Measurements from ENCODE around the gene SLC22A23. TPM values are rescaled to one million over a fixed set of nuclear protein-coding genes. Genes with fewer than 3 reads are reported as not detected.
A peak's percentile ranks its signal among the peaks of the same experiment; 100 is the strongest.

The SLC22A23 gene
- total RNA-seq, 1 donor from 2014 or later: 42.4 TPM

DNA sequence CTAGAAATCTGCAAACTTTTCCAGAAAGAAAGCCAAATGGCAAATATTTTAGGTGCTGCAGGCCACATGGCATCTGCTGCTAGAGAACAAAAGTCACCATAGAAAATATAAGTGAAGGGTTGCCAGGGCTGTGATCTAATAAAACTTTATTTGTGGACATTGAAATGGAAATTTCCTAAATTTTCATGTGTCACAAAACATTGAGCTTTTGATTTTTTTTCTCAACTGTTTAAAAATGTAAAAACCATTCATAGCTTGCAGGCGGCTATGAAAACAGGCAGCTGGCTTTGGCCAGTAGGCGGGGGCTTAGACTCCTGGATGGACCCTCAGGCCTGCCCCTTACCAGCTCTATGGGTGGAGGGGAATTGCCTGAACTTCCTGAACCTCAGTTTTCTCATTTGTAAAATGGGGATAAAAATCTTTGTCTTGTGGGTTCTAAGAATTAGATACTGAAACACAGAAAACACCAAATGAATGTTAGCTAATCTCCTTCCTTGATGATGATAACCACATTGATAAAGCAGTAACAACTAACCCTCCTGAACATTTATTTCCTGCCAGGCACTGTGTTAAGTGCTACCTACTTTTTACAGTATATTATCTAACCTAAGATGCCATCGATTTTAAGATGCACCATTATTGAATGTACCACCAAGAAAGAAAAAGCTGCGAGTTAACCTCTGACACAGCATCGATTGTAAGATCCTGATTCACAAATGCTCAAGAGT is 85.5 kb downstream of the SLC22A23 start:
- no peak for DNase-seq (ENCODE audit: low spot score)

DNA sequence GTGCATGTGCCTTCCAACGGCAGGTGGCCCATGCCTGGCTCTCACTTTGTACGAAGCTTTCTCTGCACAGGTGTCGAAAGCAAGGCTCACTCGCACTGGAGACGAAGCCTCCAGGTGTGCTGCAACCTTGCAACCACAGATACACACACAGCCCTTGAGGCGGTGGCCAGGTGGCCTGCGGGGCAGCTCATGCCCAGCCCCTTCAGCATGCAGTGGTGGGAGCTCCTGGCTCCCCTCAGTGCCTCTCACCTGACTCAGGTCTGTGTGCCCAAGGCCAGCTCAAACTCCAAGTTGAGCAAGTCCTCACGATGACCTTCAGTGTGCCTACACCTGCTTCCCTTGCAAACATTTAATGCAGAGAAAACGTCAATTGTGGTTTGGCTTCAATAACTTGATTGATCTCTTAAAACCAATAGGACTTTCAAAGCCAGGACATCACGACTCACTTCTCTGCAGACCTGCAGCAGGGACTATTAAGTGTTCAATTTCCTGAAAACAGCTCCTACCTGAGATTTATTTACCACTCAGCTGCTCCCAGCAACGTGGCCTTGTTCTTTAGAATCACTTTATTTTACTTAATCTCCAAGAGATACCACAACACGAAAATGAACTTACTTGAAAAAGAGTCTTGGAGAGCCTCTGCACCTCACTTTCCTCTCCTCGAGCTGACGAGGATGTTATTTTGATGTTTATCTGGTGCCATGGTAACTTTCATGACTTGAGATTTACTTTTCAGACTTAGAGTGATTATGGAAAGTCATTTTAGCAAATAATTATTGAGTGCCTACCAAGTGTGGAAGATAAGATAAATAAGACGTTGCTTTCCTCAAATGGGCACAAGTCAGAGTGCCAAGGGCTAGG is 86.3 kb downstream of the SLC22A23 start:
- no peak for DNase-seq (ENCODE audit: low spot score)

DNA sequence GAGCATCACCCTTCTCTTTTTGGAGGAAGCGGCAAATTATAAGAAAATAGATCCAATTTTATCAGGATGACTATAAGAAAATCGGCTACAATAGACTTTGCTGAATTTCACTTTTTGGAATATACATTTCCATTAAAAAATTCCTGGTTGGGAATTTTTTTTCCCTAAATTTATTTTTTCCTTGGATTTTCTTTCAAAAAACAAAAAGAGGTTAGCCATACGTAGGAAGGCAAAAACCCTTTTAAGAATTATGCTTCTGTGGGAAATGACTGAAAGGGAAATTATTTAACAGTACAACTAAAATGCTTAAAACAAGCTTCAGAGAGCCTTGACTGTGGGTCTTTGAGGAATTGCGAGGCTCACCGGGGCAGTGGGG is 86.9 kb downstream of the SLC22A23 start:
- DNase-seq (ENCODE audit: low spot score): no peak

DNA sequence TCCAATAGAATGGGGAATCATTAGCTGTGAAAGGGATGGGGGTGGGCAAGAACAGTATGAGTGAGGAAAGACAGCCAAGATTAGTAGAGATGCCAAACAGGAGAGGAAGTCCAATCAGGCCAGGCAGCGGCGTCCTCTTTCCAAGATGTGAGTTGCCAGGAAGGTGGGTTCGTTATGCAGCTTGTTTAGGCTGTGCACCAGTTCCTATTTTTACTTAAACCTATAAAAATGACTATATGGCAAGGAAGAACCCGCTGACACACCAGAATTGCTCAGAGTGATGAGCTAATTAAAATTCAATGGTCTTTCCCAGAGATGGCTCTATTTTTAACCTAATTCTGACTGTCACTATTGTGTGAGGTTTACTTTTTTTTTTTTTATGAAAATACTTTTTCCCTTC is 88.2 kb downstream of the SLC22A23 start:
- DNase-seq (ENCODE audit: low spot score): no peak

DNA sequence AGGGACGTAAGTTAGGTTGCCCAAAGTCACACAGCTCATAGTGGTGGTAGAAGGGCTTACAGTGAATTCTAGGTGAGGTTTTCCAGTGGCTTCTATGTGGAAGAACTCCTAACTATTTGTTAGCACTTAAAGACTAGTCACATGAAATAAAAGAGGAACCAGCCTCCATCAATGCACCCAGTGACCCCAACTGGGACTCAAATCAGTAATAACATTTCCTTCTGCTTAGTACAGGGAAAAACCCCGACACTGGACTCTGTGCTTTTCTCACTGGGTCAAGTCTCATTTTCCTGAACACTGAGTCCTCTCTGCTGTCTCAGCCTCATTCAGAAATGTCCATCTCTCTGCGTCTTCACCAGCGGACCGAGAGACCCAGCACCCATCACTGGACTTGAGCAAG is 89.2 kb downstream of the SLC22A23 start:
- no peak for DNase-seq (ENCODE audit: low spot score)

DNA sequence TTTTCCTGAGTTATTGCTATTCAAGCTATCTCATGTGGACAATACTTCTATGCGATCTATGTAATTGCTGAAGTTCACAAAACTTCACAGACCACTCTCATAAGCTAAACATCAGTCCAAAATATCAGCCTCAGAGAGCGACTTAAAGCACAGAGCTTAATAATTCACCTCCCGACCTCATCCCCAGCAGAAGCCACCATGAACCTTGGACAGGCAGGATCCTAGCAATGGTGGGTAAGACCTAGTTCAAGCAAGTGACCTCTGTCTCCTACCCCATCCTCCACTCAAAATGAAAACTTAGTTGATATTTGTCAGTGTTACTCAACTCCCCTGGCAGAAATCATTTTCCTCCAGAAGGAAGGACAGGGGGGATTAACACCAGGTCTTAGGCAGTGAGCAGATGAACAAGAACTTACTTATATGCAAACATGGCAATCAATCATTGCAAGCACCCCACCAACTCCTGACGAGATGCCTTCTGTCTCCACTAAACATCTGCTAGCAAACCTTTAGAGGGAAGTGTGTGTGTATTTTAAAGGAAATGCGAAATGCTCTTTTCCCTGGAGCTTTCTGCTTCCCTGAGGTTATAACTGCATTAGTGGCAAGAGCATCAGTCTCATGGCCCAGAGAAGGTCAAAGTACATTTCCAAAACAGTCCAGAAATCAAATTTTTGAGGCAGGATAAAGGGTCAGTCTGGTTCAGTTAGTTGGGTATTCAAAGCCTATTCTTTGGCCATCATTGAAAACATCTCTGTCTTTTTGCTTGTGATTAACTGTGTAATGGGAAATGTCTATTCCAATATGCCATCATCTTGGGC is 90.0 kb downstream of the SLC22A23 start:
- no peak for DNase-seq (ENCODE audit: low spot score)

DNA sequence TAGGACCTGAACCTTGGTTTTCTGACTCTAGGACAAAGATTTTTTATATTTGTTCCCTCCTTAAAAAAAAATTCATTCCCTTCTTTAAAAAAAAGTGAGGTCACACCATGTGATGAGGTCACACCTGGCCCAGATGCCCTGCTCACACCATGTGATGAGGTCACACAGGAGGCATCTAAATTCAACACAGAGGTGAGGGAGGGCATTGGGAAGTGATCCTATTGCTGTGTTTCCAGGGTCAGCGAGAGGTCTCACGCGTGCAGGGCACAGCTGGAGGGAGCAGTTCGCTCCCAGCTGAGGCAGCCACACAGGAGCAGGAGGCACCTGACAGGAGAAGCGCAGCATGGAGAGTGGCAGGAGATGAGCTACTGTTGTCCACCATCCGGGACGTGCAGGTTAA is 92.5 kb downstream of the SLC22A23 start:
- no peak for DNase-seq (ENCODE audit: low spot score)

DNA sequence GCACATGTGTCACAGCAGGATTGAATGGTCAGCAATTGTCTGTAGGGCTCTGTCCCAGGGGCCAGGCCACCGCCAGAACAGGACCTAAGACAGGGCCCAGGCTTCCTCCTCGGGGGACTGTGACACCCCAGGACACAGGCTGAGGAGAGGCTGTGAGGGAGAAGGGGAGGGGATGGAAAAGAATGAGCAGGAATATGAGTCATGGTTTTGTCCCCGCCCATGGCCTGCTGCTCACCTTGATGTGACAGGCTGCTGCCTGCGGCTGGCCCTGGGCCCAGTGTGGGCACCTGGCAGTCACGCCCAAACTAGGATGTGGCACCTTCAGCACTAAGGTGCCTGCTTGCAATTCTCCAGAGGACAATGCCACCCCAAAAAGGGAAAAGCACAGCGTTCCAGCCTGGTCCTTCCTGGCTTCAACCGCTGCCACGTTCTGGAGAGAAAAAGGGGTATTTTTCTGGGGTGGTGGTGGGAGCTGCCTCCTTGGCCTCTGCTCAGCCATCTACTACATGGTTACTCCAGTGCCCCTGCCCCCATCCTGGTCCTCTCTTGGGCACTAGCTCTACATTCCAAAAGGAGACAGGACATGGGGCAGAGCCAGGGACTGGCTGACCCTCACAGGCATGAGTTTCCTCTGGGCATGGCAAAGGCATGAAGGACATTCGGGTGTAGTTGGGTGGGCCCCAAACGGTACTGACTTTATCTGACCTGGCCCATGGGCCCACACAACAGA is 93.4 kb downstream of the SLC22A23 start:
- peak; percentile 86 for DNase-seq (ENCODE audit: low spot score)

DNA sequence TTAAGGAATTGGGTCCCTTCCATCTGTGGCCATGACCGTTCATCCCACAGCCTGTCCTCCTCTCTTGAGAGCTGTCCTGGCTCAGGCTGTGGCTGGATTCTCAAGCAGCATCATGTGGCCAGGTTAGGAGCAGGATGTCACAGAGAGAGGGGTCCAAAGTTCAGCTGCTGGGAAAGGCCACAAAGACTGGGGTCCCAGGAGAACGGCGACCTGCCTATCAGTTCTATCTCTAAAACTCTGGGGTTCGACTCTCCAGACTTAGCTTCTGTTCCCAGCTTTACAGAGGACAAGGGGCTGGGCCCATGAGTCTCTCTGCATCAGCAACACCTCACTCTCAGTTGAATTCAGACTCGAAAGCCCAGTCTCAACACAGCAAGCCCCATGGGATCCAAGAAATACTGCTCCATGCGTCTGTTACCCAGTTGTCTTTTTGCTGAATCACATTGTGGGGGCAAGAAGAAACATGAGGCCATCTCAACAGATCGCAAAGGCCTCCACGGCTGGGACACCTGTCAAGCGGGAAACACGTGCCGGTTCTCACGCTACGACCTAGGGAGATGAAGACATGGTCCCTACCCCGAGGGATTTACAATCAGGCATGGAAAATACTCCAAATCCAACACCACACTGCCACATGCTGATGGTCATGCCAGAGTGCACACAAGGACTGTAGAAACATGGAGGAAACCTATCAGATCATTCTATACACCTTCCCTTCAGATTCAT is 95.4 kb downstream of the SLC22A23 start:
- no peak for DNase-seq (ENCODE audit: low spot score)

DNA sequence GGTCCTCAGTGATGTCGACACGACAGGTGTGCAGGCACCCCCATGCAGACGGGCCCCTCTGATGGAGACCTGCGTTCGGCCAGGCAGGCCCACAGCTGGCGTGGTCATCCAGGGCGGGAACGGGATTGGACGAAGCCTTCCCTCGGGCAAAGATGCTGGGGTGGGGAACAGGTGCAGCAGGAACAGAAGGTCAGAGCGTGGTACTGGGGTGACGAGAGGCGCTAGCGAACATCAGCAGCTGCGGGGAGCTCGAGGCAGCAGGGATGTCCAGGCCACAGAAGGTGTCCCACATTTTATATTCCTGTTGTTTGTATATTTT is 96.2 kb downstream of the SLC22A23 start:
- no peak for DNase-seq (ENCODE audit: low spot score)

DNA sequence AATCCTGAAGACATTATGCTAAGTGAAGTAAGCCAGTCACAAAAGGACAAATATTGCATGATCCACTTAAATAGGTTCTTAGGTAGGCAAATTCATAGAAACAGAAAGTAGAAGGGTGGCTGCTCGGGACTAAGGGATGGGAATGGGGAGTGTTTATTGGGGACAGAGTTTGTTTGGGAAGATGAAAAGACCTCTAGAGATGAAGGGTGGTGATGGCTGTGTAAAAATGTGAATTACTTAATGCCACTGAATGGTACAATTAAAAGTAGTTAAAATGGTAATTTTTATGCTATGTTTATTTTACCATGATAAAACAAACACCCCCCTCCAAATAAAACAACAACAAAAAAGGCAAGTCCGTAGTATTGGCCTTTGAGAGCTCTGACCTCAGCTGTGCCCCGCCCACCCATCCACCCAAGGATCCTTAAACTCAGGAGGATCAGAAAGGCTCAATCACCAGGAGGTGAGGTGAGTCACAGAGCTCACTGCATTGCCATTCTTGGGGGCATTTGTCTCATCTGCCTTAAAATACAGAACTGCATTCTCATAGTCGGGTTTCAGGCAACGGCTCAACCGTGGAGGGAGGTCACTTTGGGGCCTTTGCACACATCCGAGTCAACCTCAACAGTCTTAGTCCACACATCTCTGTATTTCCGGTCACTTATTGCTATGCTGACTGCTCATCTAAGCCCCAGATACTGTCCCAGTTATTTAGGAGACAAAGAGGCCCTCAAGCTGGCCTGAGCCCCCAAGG is 96.7 kb downstream of the SLC22A23 start:
- DNase-seq (ENCODE audit: low spot score): no peak

DNA sequence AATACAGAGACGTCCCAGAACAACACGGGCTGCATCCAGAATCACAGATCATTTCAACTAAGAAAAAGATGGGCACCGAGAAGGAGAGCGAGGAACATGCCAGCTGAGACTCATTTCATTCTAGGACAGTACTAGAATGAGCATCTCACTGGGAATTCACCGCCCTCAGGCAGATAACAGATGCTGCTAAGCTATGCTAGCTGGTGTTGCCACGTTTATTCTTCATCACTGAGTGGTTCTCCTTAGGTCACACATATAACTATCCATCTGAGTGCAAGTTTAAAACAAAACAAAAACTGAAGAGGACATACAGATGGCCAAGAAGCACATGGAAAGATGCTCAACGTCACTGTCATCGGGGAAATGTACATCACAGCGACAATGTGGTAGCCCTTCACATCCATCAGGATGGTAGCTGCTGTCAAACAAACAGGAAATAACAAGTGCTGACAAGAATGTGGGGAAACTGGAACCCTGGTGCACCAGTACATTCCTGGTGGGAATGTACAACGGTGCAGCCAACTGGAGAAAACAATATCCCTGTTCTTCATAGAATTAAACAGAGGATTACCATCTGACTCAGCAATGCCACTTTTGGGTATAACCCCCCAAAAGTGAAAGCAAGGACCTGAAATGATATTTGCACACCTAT is 97.6 kb downstream of the SLC22A23 start:
- no peak for DNase-seq (ENCODE audit: low spot score)

DNA sequence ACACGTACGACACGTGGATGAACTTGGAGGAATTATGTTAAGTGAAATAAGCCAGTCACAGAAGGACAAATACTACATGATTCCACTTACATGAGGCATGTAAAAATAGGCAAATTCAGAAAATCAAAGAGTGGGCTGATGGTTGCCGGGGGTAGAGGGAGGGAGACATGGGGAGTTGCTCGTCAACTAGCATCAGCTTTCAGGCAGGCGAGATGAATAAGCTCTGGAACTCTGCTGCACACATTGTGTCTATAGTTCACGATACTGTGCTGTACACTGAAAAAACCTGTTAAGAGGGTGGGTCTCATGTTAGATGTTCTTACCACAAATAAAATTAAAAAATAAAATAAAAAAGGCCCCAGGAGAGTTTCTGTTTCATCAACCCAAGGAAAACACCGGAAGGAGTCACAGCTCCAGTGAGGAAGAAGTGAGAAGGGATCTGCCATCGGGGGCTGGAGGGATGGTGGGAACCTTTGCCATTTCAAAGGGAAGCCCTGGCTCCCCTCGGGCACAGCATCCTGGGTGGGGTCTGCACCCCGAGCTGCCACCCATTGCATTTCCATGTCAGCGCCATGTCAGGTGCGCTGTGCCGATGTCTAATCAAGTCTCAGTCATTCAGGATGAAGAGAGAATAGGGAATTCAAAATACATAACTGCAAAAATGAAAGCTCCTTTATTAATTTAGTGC is 98.3 kb downstream of the SLC22A23 start:
- no peak for DNase-seq (ENCODE audit: low spot score)

DNA sequence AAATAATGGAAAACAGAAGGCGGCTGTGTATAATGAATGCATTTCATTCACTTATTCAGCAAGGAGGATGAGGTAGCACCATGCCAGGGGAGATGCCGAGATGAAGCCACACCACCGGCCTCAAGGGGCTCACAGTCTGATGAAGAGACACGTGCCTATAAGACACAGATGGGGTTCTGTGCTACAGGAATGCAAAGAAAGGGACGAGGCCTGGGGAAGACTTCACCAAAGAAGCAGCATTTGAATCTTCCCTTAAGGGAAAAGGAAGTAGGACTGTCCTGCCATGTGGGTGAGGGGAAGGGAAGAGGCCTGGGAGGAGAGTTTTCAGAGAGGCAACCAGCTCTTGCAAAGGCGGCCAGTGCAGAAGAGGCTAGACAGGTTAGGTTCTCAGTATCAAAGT is 99.2 kb downstream of the SLC22A23 start:
- DNase-seq (ENCODE audit: low spot score): no peak

DNA sequence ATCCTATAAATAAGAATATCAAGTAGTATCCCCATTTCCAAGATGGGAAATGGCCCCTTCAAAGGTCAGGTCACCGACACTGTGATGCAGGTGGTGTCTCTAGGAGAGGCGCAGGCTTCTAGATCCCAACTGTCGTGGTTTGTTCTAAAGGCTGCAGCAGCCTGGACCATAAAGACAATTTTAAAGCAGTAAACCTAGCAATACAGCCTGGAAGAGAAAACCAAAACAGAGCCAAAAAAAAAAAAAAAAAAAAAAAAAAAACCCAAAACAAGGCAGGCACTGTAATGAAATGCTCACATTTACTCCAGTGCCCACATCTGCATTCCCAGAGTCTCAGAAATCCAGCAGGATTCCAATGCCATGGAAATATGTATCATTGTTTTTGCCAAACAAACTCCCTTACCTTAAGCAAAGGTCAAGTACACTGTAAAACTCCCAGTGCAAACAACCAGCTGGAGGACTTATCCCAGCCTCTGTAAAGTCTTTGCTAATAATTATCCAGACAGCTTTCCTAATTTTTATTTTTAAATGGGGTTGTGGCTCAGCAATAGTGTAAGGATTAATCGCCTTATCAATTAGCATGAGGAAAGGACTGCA is 99.9 kb downstream of the SLC22A23 start:
- no peak for DNase-seq (ENCODE audit: low spot score)

DNA sequence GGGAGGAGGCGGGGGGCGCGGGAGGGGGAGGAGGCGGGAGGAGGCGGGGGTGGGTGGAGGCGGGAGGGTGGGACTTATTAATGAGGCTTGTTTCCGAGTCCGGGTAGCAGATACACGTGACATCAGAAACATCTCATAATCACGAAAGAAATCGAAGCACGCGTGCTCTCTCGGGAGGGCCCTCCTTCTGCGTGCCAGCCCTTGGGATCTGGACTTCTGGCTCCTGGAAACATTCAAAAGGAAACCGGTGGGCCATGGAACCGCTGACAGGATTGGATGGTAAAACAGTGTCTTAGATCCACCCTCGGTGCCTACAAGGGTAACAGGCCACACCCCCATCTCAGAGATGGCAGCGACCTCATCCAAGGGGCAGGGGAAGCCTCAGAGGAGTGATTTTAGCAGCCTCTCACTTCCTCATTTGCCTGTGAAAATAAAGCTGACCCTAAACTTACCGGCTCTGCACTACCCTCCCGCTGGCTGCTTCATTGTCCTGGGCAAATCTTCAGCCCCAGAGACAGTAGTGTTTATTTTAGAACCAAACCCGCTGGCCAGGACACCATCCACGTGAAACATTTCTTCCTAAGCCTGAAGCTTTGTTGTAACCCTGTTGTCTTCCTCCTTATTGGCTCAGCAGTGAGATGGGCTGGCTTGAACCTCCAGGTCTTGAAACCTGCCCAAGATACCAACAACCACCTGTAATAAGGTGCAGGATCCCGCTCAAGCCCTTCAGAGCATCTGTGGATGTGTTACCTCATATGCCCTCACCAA is 100.6 kb downstream of the SLC22A23 start:
- peak; percentile 72 for DNase-seq (ENCODE audit: low spot score)

DNA sequence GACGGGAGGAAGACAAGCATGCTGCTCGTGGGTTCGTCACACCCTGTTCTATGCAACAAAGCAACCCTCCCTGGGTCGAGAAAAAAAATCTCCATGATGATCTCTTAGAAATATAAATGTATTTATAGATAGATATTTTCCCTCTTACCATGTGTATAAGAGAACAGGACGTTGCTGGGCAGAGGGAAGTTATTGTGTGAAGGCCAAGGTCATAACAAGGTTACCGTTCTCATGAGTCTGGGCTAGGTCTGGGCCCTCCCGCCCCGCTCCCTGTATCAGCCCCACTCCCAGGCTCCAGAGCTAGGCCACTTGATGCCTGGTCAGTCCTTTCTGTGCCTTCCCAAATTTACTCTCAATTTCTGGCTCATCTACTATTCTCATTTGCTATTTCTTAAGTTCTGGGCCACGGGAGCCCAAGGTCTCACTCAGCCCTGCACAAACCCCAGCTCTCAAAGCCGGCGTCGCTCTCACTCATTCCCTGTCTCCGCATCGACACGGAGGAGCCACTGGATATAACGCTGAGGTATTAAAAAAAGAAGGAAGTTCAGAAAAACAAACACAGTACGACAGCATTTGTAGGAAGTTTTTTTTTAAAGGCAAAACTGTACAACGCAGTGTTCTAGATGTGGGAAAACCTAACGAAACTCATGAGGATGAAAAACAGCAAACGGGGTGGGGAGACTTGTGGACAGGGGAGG is 101.3 kb downstream of the SLC22A23 start:
- no peak for DNase-seq (ENCODE audit: low spot score)

DNA sequence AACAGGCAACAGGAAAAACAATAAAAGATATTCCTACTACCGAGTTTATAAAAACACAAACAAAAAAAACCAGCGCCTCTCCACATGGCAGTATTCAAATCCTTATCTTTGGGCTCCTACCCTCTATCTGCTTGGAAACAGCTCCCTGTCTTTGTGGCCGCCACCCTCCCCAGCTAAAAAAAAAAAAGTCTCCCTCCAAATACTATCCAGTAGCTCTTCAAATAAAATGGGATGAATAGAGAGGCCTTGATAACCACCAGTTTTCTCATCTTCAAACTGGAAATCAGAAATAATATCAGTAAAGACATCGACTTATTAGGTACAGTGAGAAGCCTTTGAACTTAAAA is 101.9 kb downstream of the SLC22A23 start:
- no peak for DNase-seq (ENCODE audit: low spot score)

All from ureter (tissue), 1 donor.